NCI-H2196 (cell line): ENCODE measurements around the gene DUOXA2.
"Not testable (repeated sequence)": the region's sequence is repeated elsewhere in the genome, so short reads cannot be mapped to it uniquely, and the experiment has no call there.

Source experiments
- DNase-seq: peaks from one replicate; lab custom pipeline; 2025; ENCODE audit not compliant: unreplicated experiment; lab: John Stamatoyannopoulos, UW

Gene DUOXA2

GRCh38 chr15:45094358-45094730 is 19.8 kb upstream of the DUOXA2 start:
- no peak for DNase-seq

GRCh38 chr15:45095661-45096060 is 18.5 kb upstream of the DUOXA2 start:
- no peak for DNase-seq

GRCh38 chr15:45097466-45097865 is 16.7 kb upstream of the DUOXA2 start:
- no peak for DNase-seq

GRCh38 chr15:45099549-45100165 is 14.5 kb upstream of the DUOXA2 start:
- no peak for DNase-seq

- no peak for DNase-seq
Observed at GRCh38 chr15:45100884-45101625, 13.1 kb upstream of the DUOXA2 start.

GRCh38 chr15:45101749-45102148 is 12.4 kb upstream of the DUOXA2 start:
- DNase-seq, result no peak

GRCh38 chr15:45102226-45102625 is 11.9 kb upstream of the DUOXA2 start:
- no peak for DNase-seq

- not testable (repeated sequence) for DNase-seq
Observed at GRCh38 chr15:45104170-45104569, 10.0 kb upstream of the DUOXA2 start.

GRCh38 chr15:45105586-45105985 is 8.5 kb upstream of the DUOXA2 start:
- no peak for DNase-seq

- DNase-seq, result no peak
Observed at GRCh38 chr15:45106002-45106790, 7.9 kb upstream of the DUOXA2 start.

- no peak for DNase-seq
Observed at GRCh38 chr15:45107941-45108630, 6.0 kb upstream of the DUOXA2 start.

GRCh38 chr15:45110256-45110820 is 3.8 kb upstream of the DUOXA2 start:
- DNase-seq, result no peak

GRCh38 chr15:45111390-45112142 is 2.6 kb upstream of the DUOXA2 start:
- DNase-seq, result no peak

GRCh38 chr15:45112143-45112590 is 2.0 kb upstream of the DUOXA2 start:
- no peak for DNase-seq

GRCh38 chr15:45112591-45113379 is 1.3 kb upstream of the DUOXA2 start:
- no peak for DNase-seq

- no peak for DNase-seq
Observed at GRCh38 chr15:45113380-45113990, 641 bp upstream of the DUOXA2 start.

GRCh38 chr15:45114751-45115085 is 592 bp downstream of the DUOXA2 start:
- no peak for DNase-seq

- no peak for DNase-seq
Observed at GRCh38 chr15:45115312-45115820, 1.2 kb downstream of the DUOXA2 start.

- no peak for DNase-seq
Observed at GRCh38 chr15:45116006-45116481, 1.9 kb downstream of the DUOXA2 start.
